GM19238 (cell line): Measurements from ENCODE around the gene LSAMP.

Experiments used
- DNase-seq: peaks from one replicate; pipeline ENCODE4 v3.0.0; 2011; ENCODE audit warnings: low spot score; ENCODE audit not compliant: insufficient read length

LSAMP gene

GRCh38 chr3:116176974-116177555 lies 268.2 kb downstream of the LSAMP start:
- DNase-seq, result no peak

GRCh38 chr3:116166121-116166520 lies 279.2 kb downstream of the LSAMP start:
- no peak for DNase-seq

- DNase-seq, result no peak
Measured at GRCh38 chr3:116165641-116166040, 279.6 kb downstream of the LSAMP start.

DNA sequence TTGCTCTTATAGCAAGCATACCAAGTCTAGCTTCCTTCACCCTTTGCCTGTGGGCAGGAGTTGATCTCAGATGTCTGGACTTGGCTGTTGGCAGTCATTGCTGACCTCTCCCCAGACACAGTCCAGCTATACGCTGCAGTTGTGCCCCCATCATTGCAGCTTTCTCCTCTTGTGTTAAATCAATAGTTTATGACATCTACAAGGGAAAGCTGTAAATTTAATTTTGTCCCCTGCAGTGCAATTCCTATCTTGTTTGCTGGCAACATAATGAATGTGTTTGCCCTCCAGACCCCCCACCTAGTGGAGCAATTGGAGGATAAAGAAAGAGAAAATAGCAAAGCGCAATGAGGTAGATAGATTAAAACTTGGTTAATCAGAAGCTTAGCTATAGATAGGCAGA lies 280.2 kb downstream of the LSAMP start:
- DNase-seq, result no peak

GRCh38 chr3:116164039-116164438 lies 281.2 kb downstream of the LSAMP start:
- no peak for DNase-seq

DNA sequence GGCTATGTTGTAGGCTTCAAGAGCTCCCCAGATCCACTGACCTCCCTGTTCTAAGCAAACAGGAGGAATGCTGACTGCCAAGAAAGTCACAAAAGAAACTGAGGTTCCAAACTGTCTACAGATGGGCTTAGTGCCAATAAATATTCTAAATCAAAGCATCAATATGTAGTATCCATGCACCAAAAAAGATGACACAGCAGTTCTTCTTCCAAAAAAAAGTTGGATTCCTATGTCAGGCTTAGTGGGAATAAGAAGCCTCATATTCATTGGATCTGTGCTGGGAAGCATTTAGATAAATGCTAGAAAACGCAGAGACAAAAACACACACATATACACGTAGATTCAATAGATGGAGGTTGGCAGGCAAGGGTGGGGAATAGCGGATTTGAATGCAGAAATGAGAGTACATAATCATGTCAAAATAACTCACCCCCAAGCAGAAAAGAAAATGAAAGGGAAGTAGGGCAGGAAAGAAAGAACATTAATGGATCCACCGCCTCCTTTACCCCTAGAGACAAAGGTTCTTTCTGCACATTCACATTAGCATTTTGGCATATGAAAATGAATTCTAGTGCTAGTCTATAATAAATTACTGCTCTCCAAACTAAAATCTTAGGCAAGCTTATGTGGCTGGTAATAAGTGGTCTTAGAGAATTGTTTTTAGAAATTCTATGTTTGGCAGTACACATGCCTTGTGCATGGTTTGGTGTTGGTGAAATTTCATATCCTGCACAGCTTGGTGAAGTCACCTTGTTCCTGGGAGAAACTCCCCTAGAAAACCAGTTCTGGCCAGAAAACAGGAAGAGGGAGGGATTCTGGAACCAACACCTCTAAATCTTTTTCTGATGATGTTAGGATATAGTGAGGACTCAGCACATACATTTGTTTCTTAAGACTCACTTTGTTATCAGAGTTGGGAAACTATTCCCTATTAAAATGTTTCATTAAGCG lies 283.4 kb downstream of the LSAMP start:
- no peak for DNase-seq

DNA sequence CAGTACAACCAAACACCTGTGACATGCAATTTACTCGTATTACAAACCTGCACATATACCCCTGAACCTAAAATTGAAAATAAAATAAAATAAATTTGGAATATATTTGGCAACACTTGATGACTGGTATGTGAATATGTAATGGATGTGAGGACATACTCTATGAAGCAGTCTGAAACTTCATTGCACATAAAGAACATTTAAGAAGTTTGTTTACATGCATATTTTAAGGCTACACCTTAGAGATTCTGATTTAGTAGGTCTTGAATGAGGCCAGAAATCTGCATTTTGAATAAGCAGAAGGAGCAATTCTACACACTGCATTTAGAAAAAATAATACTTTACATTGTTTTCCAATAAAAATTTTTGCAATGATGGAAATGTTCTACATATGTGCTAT lies 284.7 kb downstream of the LSAMP start:
- DNase-seq, result no peak

DNA sequence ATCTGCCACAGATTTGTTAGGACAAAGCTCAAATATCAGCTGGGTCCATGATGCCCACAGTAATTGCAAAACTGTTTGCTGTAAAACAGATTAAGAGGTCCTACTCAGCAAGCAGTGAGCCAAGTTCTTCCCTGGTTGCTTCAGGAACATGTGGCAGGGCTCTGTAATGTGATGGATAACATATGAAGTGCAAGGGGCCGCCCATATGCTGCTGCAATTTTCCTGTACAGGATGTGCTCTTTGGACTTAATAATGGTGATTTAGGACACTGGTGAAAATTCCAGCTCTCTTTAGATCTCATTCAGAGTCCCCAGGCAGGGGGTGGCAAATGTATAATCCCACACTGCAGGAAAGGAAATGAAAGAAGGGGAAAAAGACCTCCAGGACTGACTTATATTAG lies 289.4 kb downstream of the LSAMP start:
- no peak for DNase-seq

DNA sequence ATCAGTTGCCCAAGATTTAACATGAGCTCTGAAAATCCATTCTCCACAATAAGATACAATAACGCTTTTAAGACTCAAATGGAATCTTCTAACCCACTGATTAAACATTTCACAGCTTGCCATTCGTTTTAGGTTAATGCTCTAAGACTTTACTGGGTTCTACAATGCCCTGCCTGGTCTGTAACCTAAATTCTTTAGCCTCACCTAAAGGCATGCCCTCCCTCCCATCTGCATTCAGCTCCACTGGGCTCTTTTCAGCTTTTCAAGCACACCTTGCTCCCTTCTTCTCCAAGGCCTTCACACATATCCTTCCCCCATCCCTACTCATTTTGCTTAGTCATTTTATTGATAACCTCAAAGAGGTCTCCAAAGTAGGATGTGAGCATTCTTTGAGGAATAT lies 290.9 kb downstream of the LSAMP start:
- no peak for DNase-seq

GRCh38 chr3:116153174-116153573 lies 292.1 kb downstream of the LSAMP start:
- no peak for DNase-seq

DNA sequence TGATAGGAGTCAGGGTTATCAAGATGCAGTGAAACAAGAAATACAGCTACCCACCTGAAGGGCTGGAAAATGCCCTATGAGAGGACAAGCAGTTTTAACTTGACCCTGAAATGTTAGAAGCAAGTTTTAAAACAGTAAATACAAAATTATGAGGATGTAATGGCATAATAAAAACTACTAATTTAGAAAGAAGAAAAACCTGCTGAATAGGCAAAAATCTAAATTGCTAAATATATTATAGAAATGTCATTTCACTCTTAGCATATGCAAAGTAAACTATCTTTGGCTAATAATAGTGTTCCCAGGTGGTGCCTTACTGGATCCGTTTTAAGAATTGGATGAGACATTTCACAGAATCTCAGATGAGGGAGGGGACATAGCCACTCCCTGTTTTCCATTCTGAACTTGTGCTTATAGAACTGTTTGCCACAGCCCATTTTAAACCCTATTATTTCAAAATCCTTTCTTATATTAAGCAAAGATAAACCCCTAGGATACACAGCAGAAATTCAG lies 294.6 kb downstream of the LSAMP start:
- no peak for DNase-seq

DNA sequence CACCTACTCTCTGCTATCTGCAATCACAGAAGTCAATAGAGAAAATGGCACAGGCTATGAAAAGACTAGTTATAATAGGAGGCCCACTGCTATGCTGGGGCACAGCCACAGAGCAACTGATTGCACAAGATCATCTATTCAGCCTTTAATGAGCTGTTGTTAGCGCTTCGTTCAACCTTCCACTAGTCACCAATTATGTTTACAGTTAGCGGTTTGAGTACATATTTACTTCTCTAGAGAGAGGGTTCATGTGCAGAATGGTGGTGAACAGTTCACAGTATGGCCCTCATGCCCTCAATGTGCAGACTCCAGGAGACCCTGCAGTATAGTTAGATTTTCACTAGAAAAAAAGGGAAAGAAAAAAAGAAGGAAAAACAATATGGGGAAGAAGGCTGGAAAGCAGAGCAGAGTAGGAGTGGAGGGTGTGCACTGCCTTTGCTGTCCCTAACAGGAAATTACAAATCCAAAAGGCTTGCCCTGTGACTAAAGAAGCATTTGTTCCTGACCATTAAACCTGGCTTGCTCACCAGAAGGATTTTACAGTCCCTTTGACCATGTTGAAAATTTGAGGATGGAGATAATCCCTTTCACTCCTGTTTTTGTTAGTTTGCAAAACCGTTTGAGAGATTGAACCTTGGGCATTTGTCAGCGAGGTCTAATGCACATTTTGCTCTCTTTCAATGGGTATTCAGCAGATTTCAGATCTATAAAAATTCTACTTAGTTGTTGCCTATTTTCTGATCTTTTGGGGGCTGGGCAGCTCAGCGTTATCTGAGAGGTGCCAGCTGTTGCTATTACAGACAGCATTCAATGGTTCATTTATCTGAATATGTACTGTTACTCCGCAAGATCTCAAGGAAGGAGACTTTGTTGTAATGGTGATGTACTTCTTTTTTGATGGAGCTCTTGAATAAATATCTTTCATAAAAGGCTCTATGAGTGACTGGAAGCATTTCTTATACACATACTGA lies 296.1 kb downstream of the LSAMP start:
- DNase-seq, result no peak

GRCh38 chr3:116145613-116146012 lies 299.7 kb downstream of the LSAMP start:
- no peak for DNase-seq

GRCh38 chr3:116141724-116142123 lies 303.6 kb downstream of the LSAMP start:
- no peak for DNase-seq

GRCh38 chr3:116140100-116140689 lies 305.1 kb downstream of the LSAMP start:
- DNase-seq, result no peak

DNA sequence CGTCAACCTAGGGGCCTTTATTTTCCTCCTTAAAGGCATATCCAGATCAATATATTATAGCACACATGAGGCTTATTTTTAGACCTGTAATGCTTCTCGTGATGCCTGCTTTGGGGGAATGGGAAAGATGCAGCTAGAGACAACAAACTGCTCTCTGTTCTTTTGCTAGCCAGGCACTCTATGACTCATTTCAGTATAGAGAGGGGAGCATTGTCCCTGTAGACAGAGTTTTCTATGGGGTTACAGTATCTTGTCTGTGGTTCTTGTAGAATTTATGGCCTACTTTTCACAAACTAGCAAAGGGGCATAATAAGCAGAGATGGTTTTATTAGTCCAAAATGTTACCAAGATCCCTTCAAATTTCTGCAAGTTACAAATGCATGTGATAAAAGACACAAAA lies 305.6 kb downstream of the LSAMP start:
- DNase-seq, result no peak

- DNase-seq, result no peak
Measured at GRCh38 chr3:116135457-116136085, 309.7 kb downstream of the LSAMP start.

DNA sequence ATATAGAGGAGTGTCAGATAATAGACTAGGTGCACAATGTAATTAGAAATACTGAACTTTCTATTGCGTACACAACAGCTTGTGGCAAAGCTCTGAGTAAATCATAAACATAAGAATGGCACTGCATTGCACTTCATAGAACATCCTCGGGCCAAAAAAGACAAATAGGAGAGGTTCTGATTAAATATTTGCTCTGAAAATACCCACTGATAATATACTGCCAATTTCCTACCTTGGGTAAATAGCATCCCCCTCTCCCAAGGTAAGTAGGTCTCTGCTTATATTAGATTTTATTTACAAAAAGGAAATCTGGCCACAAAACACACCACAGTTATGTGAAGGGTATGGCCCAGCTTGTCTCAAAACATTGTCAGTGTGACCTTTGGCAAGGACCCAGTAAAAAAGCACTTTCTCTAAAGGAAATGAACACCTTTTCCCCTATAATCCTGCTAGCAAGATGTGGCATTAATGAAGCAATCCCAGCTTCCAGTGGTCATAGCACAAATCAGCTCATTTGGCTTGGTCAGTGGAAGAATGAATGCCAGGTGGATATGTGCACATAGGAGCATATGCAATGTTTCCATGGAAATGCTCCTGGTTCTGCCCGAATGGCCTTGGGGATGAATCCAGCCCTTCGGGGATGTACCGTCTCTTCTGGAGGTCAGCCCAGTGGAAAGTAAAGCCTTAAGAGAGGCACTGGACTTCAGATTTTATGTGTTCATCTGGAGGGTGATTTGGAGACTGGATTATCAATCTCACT lies 315.9 kb downstream of the LSAMP start:
- DNase-seq, result no peak

GRCh38 chr3:116127464-116127863 lies 317.8 kb downstream of the LSAMP start:
- no peak for DNase-seq

GRCh38 chr3:116124166-116124565 lies 321.1 kb downstream of the LSAMP start:
- DNase-seq, result no peak
